Progenitor cell of endocrine pancreas (in vitro differentiated cells): ENCODE results near the gene LPAR3. TPM values are rescaled to one million over a fixed set of nuclear protein-coding genes. Genes with fewer than 3 reads are reported as not detected.

ENCODE experiments used
- DNase-seq: peaks from one replicate; pipeline ENCODE4 v3.0.0; 2021; ENCODE audit warnings: low spot score; ENCODE audit not compliant: unreplicated experiment
- H3K27ac Mint-ChIP-seq: 2 replicates; pipeline ENCODE4 v1.8.0; 2021; ENCODE audit warnings: mild to moderate bottlenecking, moderate library complexity, mixed read lengths
- H3K27me3 Mint-ChIP-seq: 2 replicates; pipeline ENCODE4 v1.8.0; 2021; ENCODE audit warnings: mixed read lengths
- H3K36me3 Mint-ChIP-seq: 2 replicates; pipeline ENCODE4 v1.8.0; 2022; ENCODE audit warnings: mixed read lengths; ENCODE audit not compliant: insufficient read depth
- H3K4me1 Mint-ChIP-seq: 2 replicates; pipeline ENCODE4 v1.8.0; 2021; ENCODE audit warnings: low read depth, mixed read lengths
- H3K4me3 Mint-ChIP-seq: 2 replicates; pipeline ENCODE4 v1.8.0; 2021; ENCODE audit warnings: low read depth, mild to moderate bottlenecking, moderate library complexity, mixed read lengths
- H3K9me3 Mint-ChIP-seq: 2 replicates; pipeline ENCODE4 v1.8.0; 2021; ENCODE audit warnings: low read depth, mixed read lengths
- CTCF ChIP-seq: fragments of 200-600 bp; sonication (generic); IDR thresholded peaks from one replicate; pipeline ENCODE4 v1.5.0; 2021; ENCODE audit warnings: antibody characterized with exemption, mild to moderate bottlenecking; ENCODE audit not compliant: unreplicated experiment
- long read RNA-seq: library from polyadenylated mRNA; unstranded; transcript quantifications from one replicate; pipeline ENCODE4 v2.0.0, GENCODE V29; 2020
- total RNA-seq: library from RNA; stranded (reverse); gene quantifications from 2 replicates; pipeline ENCODE4 v1.2.1, GENCODE V29; 2021

The LPAR3 gene
- total RNA-seq, result 4.3 and 5.1 TPM in 2 replicates
- long read RNA-seq, result 0 reads

- Mint-ChIP-seq H3K27ac (peak within 1 kb of the TSS; percentile 14), H3K36me3 (no peaks in the 10 kb centered on the region), H3K4me3 (peak within 1 kb of the TSS; percentile 72), H3K9me3 (no peaks in the 10 kb centered on the region), H3K4me1 (peaks cover 13% of the 10 kb centered on the region), H3K27me3 (peaks cover 53% of the 10 kb centered on the region)
- TF ChIP-seq CTCF, result no peak
- DNase-seq, result peak; percentile 44
Measured at GRCh38 chr1:84892705-84893618, at the start of gene LPAR3. Gene LPAR3 (minus strand): TSS chr1:84893206. CDS start chr1:84866120, 27,086 bp downstream.

GRCh38 chr1:84941843-84942242, 48.8 kb upstream of the LPAR3 start:
- no peaks in the 10 kb centered on the region for H3K36me3 Mint-ChIP-seq
- no peak overlapping the region for H3K27ac Mint-ChIP-seq
- peaks cover 24% of the 10 kb centered on the region for H3K27me3 Mint-ChIP-seq
- peaks cover 4% of the 10 kb centered on the region for H3K4me1 Mint-ChIP-seq
- no peak overlapping the region for H3K4me3 Mint-ChIP-seq
- H3K9me3 Mint-ChIP-seq, result no peaks in the 10 kb centered on the region
- no peak for TF ChIP-seq CTCF
- no peak for DNase-seq

GRCh38 chr1:84940481-84940880, 47.5 kb upstream of the LPAR3 start:
- H3K4me1 Mint-ChIP-seq, result peaks cover 4% of the 10 kb centered on the region
- TF ChIP-seq CTCF, result no peak
- H3K27me3 Mint-ChIP-seq, result peaks cover 24% of the 10 kb centered on the region
- no peak overlapping the region for H3K4me3 Mint-ChIP-seq
- no peak for DNase-seq
- no peaks in the 10 kb centered on the region for H3K36me3 Mint-ChIP-seq
- H3K27ac Mint-ChIP-seq, result no peak overlapping the region
- no peaks in the 10 kb centered on the region for H3K9me3 Mint-ChIP-seq

GRCh38 chr1:84939761-84940160, 46.8 kb upstream of the LPAR3 start:
- H3K4me1 Mint-ChIP-seq, result no peaks in the 10 kb centered on the region
- H3K4me3 Mint-ChIP-seq, result no peak overlapping the region
- H3K36me3 Mint-ChIP-seq, result no peaks in the 10 kb centered on the region
- no peak overlapping the region for H3K27ac Mint-ChIP-seq
- no peak for TF ChIP-seq CTCF
- DNase-seq, result no peak
- peaks cover 24% of the 10 kb centered on the region for H3K27me3 Mint-ChIP-seq
- H3K9me3 Mint-ChIP-seq, result no peaks in the 10 kb centered on the region

- TF ChIP-seq CTCF, result no peak
- Mint-ChIP-seq H3K36me3 (no peaks in the 10 kb centered on the region), H3K27me3 (peaks cover 24% of the 10 kb centered on the region), H3K27ac (no peak overlapping the region), H3K4me1 (no peaks in the 10 kb centered on the region), H3K4me3 (no peak overlapping the region), H3K9me3 (no peaks in the 10 kb centered on the region)
- DNase-seq, result no peak
Measured at GRCh38 chr1:84939151-84939550, 46.1 kb upstream of the LPAR3 start.
